HUES64 (cell line): Measurements from ENCODE around the gene ADAMTSL2.

ENCODE experiments used
- H3K27ac ChIP-seq: 2 replicates; pipeline ENCODE4 v1.7.0; 2013; ENCODE audit warnings: low read depth, low read length, inconsistent platforms
- H3K27me3 ChIP-seq: 2 replicates; pipeline ENCODE4 v1.6.1; 2013; ENCODE audit warnings: mild to moderate bottlenecking, low read length; ENCODE audit not compliant: insufficient read depth
- H3K36me3 ChIP-seq: 2 replicates; pipeline ENCODE4 v1.6.1; 2013; ENCODE audit warnings: mild to moderate bottlenecking, low read length; ENCODE audit not compliant: insufficient read depth
- H3K4me1 ChIP-seq: 2 replicates; pipeline ENCODE4 v1.6.1; 2013; ENCODE audit warnings: mild to moderate bottlenecking, low read length, moderate library complexity; ENCODE audit not compliant: insufficient read depth
- H3K4me3 ChIP-seq: 2 replicates; pipeline ENCODE4 v1.5.1; 2013; ENCODE audit warnings: mild to moderate bottlenecking, low read length, moderate library complexity
- H3K9ac ChIP-seq: 2 replicates; pipeline ENCODE4 v1.6.1; 2013; ENCODE audit warnings: mild to moderate bottlenecking, low read depth, low read length
- H3K9me3 ChIP-seq: 2 replicates; pipeline ENCODE4 v1.6.1; 2013; ENCODE audit warnings: low read depth, low read length; ENCODE audit not compliant: insufficient read depth
- WGBS: fragments of 150-250, 120-280 bp; methylation state at CpG from one replicate; pipeline ENCODE4 v1.1.7; 2013; ENCODE audit warnings: missing lambda C conversion rate; 5-methylcytosine and 5-hydroxymethylcytosine counted together

The ADAMTSL2 gene

GRCh38 chr9:133579601-133580418 is 45.3 kb downstream of the ADAMTSL2 start:
- Histone ChIP-seq H3K9me3 (no peaks in the 10 kb centered on the region), H3K36me3 (no peaks in the 10 kb centered on the region), H3K27me3 (no peaks in the 10 kb centered on the region), H3K27ac (no peak overlapping the region), H3K4me3 (no peak overlapping the region), H3K4me1 (peaks cover 14% of the 10 kb centered on the region), H3K9ac (no peak overlapping the region)
- 88% methylated on average over 30 of the region's 31 CpGs for WGBS

GRCh38 chr9:133580419-133580738 is 45.9 kb downstream of the ADAMTSL2 start:
- H3K4me3 ChIP-seq: no peak overlapping the region
- no peak overlapping the region for H3K27ac ChIP-seq
- no peaks in the 10 kb centered on the region for H3K36me3 ChIP-seq
- H3K27me3 ChIP-seq: no peaks in the 10 kb centered on the region
- H3K4me1 ChIP-seq: peaks cover 20% of the 10 kb centered on the region
- WGBS: 88% methylated on average over 6 of the region's 6 CpGs
- no peaks in the 10 kb centered on the region for H3K9me3 ChIP-seq
- no peak overlapping the region for H3K9ac ChIP-seq

- Histone ChIP-seq H3K27me3 (no peaks in the 10 kb centered on the region), H3K9ac (no peak overlapping the region), H3K4me3 (no peak overlapping the region), H3K36me3 (no peaks in the 10 kb centered on the region), H3K9me3 (no peaks in the 10 kb centered on the region), H3K27ac (no peak overlapping the region), H3K4me1 (peaks cover 23% of the 10 kb centered on the region)
- 63% methylated on average over 4 of the region's 4 CpGs for WGBS
These were observed 46.5 kb downstream of the ADAMTSL2 start for GRCh38 chr9:133581011-133581410.

GRCh38 chr9:133581513-133582343 is 47.2 kb downstream of the ADAMTSL2 start:
- WGBS: 86% methylated on average over 19 of the region's 19 CpGs
- Histone ChIP-seq H3K9ac (no peak overlapping the region), H3K9me3 (no peaks in the 10 kb centered on the region), H3K27me3 (no peaks in the 10 kb centered on the region), H3K36me3 (no peaks in the 10 kb centered on the region), H3K27ac (no peak overlapping the region), H3K4me3 (no peak overlapping the region), H3K4me1 (peaks cover 22% of the 10 kb centered on the region)

- H3K27me3 ChIP-seq: no peaks in the 10 kb centered on the region
- H3K9ac ChIP-seq: no peak overlapping the region
- no peaks in the 10 kb centered on the region for H3K36me3 ChIP-seq
- peaks cover 22% of the 10 kb centered on the region for H3K4me1 ChIP-seq
- H3K27ac ChIP-seq: no peak overlapping the region
- H3K4me3 ChIP-seq: no peak overlapping the region
- 93% methylated on average over 14 of the region's 14 CpGs for WGBS
- H3K9me3 ChIP-seq: no peaks in the 10 kb centered on the region
These were observed 48.1 kb downstream of the ADAMTSL2 start for GRCh38 chr9:133582501-133583045.

GRCh38 chr9:133583111-133583510 is 48.6 kb downstream of the ADAMTSL2 start:
- Histone ChIP-seq H3K9ac (no peak overlapping the region), H3K4me3 (no peak overlapping the region), H3K36me3 (no peaks in the 10 kb centered on the region), H3K4me1 (peaks cover 22% of the 10 kb centered on the region), H3K27ac (no peak overlapping the region), H3K27me3 (no peaks in the 10 kb centered on the region), H3K9me3 (no peaks in the 10 kb centered on the region)
- WGBS: 76% methylated on average over 3 of the region's 3 CpGs

- Histone ChIP-seq H3K4me3 (no peak overlapping the region), H3K27me3 (no peaks in the 10 kb centered on the region), H3K9ac (no peak overlapping the region), H3K27ac (no peak overlapping the region), H3K36me3 (no peaks in the 10 kb centered on the region), H3K4me1 (peaks cover 22% of the 10 kb centered on the region), H3K9me3 (no peaks in the 10 kb centered on the region; the same call in 1 of the 2 replicates)
- WGBS: 93% methylated on average over 23 of the region's 23 CpGs
These were observed 49.1 kb downstream of the ADAMTSL2 start for GRCh38 chr9:133583586-133583985.

- H3K4me3 ChIP-seq: no peak overlapping the region
- 83% methylated on average over 5 of the region's 5 CpGs for WGBS
- no peaks in the 10 kb centered on the region for H3K36me3 ChIP-seq
- no peaks in the 10 kb centered on the region for H3K27me3 ChIP-seq
- H3K4me1 ChIP-seq: peaks cover 22% of the 10 kb centered on the region
- no peak overlapping the region for H3K27ac ChIP-seq
- H3K9ac ChIP-seq: no peak overlapping the region
- no peaks in the 10 kb centered on the region; the same call in 1 of the 2 replicates for H3K9me3 ChIP-seq
These were observed 49.7 kb downstream of the ADAMTSL2 start for GRCh38 chr9:133584167-133584558.

GRCh38 chr9:133584559-133585476 is 50.3 kb downstream of the ADAMTSL2 start:
- Histone ChIP-seq H3K36me3 (no peaks in the 10 kb centered on the region), H3K9ac (0 out of 2 replicates have a peak overlapping the region, but pooled peaks have one; percentile 14), H3K27me3 (no peaks in the 10 kb centered on the region), H3K9me3 (no peaks in the 10 kb centered on the region; the same call in 1 of the 2 replicates), H3K27ac (peak overlapping the region; percentile 34; the same call in 1 of the 2 replicates), H3K4me3 (no peak overlapping the region), H3K4me1 (peaks cover 22% of the 10 kb centered on the region)
- 31% methylated on average over 28 of the region's 28 CpGs for WGBS

GRCh38 chr9:133585481-133586351 is 51.2 kb downstream of the ADAMTSL2 start:
- Histone ChIP-seq H3K36me3 (no peaks in the 10 kb centered on the region), H3K27ac (0 out of 2 replicates have a peak overlapping the region, but pooled peaks have one; percentile 30), H3K27me3 (no peaks in the 10 kb centered on the region), H3K4me1 (peaks cover 22% of the 10 kb centered on the region), H3K9me3 (no peaks in the 10 kb centered on the region; the same call in 1 of the 2 replicates), H3K4me3 (no peak overlapping the region), H3K9ac (0 out of 2 replicates have a peak overlapping the region, but pooled peaks have one; percentile 14)
- 79% methylated on average over 43 of the region's 43 CpGs for WGBS
